ENCODE results near the gene PASK.
"Not testable (repeated sequence)": the region's sequence is repeated elsewhere in the genome, so short reads cannot be mapped to it uniquely, and the experiment has no call there.

Gene PASK

GRCh38 chr2:241105641-241106040, 43.6 kb downstream of the PASK start:
- DNase-seq (ENCODE audit: low read depth), result no peak

- DNase-seq (ENCODE audit: low read depth), result not testable (repeated sequence)
Measured at GRCh38 chr2:241104611-241105010, 44.7 kb downstream of the PASK start.

- DNase-seq (ENCODE audit: low read depth), result no peak
Measured at GRCh38 chr2:241103176-241103595, 46.1 kb downstream of the PASK start.

GRCh38 chr2:241102239-241102803, 47.0 kb downstream of the PASK start, which contains the start of gene MTERF4:
Gene MTERF4 (minus strand): TSS chr2:241102287. CDS start chr2:241102273, 14 bp downstream.
- peak; percentile 66 for DNase-seq (ENCODE audit: low read depth)

- DNase-seq (ENCODE audit: low read depth), result no peak
Measured at GRCh38 chr2:241099246-241099645, 50.0 kb downstream of the PASK start.

GRCh38 chr2:241096979-241097378, 52.3 kb downstream of the PASK start:
- DNase-seq (ENCODE audit: low read depth), result no peak

- DNase-seq (ENCODE audit: low read depth), result no peak
Measured at GRCh38 chr2:241095594-241096290, 53.5 kb downstream of the PASK start.

GRCh38 chr2:241094924-241095420, 54.3 kb downstream of the PASK start:
- DNase-seq (ENCODE audit: low read depth), result no peak

- DNase-seq (ENCODE audit: low read depth), result no peak
Measured at GRCh38 chr2:241094172-241094571, 55.1 kb downstream of the PASK start.

- not testable (repeated sequence) for DNase-seq (ENCODE audit: low read depth)
Measured at GRCh38 chr2:241093133-241093781, 56.0 kb downstream of the PASK start.

- no peak for DNase-seq (ENCODE audit: low read depth)
Measured at GRCh38 chr2:241092677-241093076, 56.6 kb downstream of the PASK start.

GRCh38 chr2:241091734-241092445, 57.4 kb downstream of the PASK start:
- no peak for DNase-seq (ENCODE audit: low read depth)

- DNase-seq (ENCODE audit: low read depth), result no peak
Measured at GRCh38 chr2:241091201-241091600, 58.1 kb downstream of the PASK start.

GRCh38 chr2:241088791-241089732, 60.2 kb downstream of the PASK start:
- DNase-seq (ENCODE audit: low read depth), result no peak

GRCh38 chr2:241088376-241088775, 60.9 kb downstream of the PASK start:
- no peak for DNase-seq (ENCODE audit: low read depth)

- no peak for DNase-seq (ENCODE audit: low read depth)
Measured at GRCh38 chr2:241087420-241088268, 61.6 kb downstream of the PASK start.

GRCh38 chr2:241084856-241085444, 64.3 kb downstream of the PASK start:
- no peak for DNase-seq (ENCODE audit: low read depth)

GRCh38 chr2:241083091-241083415, 66.2 kb downstream of the PASK start:
- DNase-seq (ENCODE audit: low read depth), result no peak

GRCh38 chr2:241082341-241083090, 66.8 kb downstream of the PASK start:
- DNase-seq (ENCODE audit: low read depth), result no peak
